OCI-LY1 (cell line): ENCODE data around the gene C9orf40.

Experiments
- CTCF ChIP-seq: fragments of 200-600 bp; sonication (generic), shearing (Covaris generic); IDR thresholded peaks from 2 replicates; pipeline ENCODE4 v1.5.1; 2017; ENCODE audit warnings: mild to moderate bottlenecking, antibody characterized with exemption, low read length, moderate library complexity, mixed read lengths
- EZH2 ChIP-seq: fragments of 200-600 bp; sonication (generic), shearing (Covaris generic); IDR thresholded peaks from 2 replicates; pipeline ENCODE4 v1.8.0; 2017; ENCODE audit warnings: borderline replicate concordance, mixed run types, mild to moderate bottlenecking, antibody characterized with exemption, low read length, moderate library complexity, mixed read lengths

DNA sequence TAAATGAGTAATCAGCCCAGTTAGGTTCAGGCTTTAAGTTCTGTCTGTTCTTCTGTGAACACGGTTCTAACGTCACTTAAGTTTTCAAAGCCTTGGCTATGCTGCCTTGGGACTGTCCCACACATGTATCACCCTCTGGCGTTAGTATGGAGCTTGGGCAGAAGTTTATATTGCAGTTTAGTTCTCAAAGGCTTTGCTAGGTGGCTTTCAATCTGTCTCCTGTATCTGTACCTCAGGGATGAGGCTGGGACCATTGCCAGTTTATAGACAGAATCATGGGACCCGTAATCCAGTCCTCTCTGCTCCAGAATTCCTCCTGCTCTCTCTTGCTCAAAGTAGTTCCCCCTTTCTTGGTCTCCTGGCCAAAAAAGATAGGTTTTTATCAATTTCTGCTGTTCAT, 12.1 kb downstream of the C9orf40 start:
- peak; percentile 47; the same call in 1 of the 2 replicates for TF ChIP-seq CTCF
- no peak for TF ChIP-seq EZH2
